ENCODE measurements around the gene FYB1. TPM values are rescaled to one million over a fixed set of nuclear protein-coding genes. Genes with fewer than 3 reads are reported as not detected.

The FYB1 gene
- total RNA-seq, 1 experiment from 2014 or later: 0.42 TPM

GRCh38 chr5:39192450-39193160 is 26.8 kb downstream of the FYB1 start:
- no peaks in the 10 kb centered on the region for H3K79me2 ChIP-seq (ENCODE audit: insufficient read depth, low read length)
- H3K4me1 ChIP-seq (ENCODE audit: control insufficient read depth in 1 of 2, insufficient read depth in 2 of 2, low read length in 2 of 2): peaks cover 6 to 14% of the 10 kb centered on the region in 2 experiments; a peak in 3 of 4 replicates
- intact Hi-C loops (cut with micrococcal nuclease): no loop called here
- TF ChIP-seq ZNF274 (IDR thresholded peaks at IDR 0.05; ENCODE audit: low read depth, low read length) (no peak), ZBTB33 (IDR thresholded peaks at IDR 0.05; ENCODE audit: extremely low read depth, insufficient replicate concordance, low read length) (no peak), POLR2AphosphoS5 (IDR thresholded peaks at IDR 0.05; ENCODE audit: low read depth, low read length) (no peak), FOSL1 (IDR thresholded peaks at IDR 0.05; ENCODE audit: low read depth) (no peak), RAD21 (IDR thresholded peaks at IDR 0.05; ENCODE audit: low read depth) (no peak), TCF7L2 (IDR thresholded peaks at IDR 0.05; ENCODE audit: borderline replicate concordance, extremely low read depth, insufficient read depth, insufficient read length) (no peak), EZH2 (IDR thresholded peaks at IDR 0.05) (no peak), JUND (IDR thresholded peaks at IDR 0.05) (no peak)
- no peaks in the 10 kb centered on the region for H3K36me3 ChIP-seq (ENCODE audit: control insufficient read depth in 1 of 2, insufficient read depth in 2 of 2, low read length in 2 of 2)
- RAD21 ChIA-PET (ENCODE audit: low non-redundant PET in 1 of 2, low total read pairs in 2 of 2, uncharacterized antibody in 2 of 2, unreplicated experiment in 2 of 2): no interaction called here
- no peak overlapping the region for H3K4me3 ChIP-seq (replicated peaks in 1 of 2; ENCODE audit: low read depth in 1 of 2, low read length in 2 of 2)
- no TSS peak for BruUV-seq (replicated peaks)
- H3K9me3 ChIP-seq (ENCODE audit: control insufficient read depth in 1 of 2, insufficient read depth in 1 of 2, low read depth in 1 of 2, low read length in 2 of 2): no peaks in the 10 kb centered on the region
- CTCF ChIA-PET: no interaction called here
- no peak overlapping the region for H3K9ac ChIP-seq (ENCODE audit: low read length)
- POLR2A ChIA-PET: no interaction called here
- H3K27me3 ChIP-seq (ENCODE audit: insufficient read depth, low read length): no peaks in the 10 kb centered on the region
- ATAC-seq (no peak), DNase-seq (ENCODE audit: low read depth, low spot score) (no peak)
- no peak overlapping the region for H3K4me2 ChIP-seq (ENCODE audit: low read length)
- no peaks in the 10 kb centered on the region for H3K9me2 ChIP-seq (ENCODE audit: insufficient read depth)
- H4K20me1 ChIP-seq (ENCODE audit: insufficient read depth): no peaks in the 10 kb centered on the region
- no peak overlapping the region for H3K27ac ChIP-seq (ENCODE audit: low read depth, low read length)
- H2AFZ ChIP-seq (ENCODE audit: low read depth, low read length, poor library complexity, severe bottlenecking): no peak overlapping the region

All from HCT116 (cell line).